ENCODE results near the gene YIPF7.

Gene YIPF7

DNA sequence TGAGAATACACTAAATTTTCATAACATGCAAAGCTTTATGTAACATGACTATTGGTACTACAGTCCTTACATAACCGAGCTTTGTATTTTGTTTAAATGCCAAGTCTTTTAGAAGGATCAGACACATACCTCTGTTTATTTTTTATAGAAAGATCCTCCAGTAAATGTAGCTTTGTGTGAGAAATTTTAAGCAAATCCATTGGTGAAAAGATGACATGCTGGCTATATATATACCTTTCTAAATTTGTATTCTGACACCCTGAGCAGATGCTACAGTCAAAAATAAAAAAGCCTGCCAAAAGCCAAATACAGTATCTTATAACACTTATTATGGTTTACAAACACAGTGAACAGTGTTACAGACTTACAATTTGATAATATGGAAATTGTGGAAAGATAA is at the start of gene YIPF7:
Gene YIPF7, minus strand, starts transcription at position 201 of the 400 bp plus-strand sequence. CDS start 1,525 bp downstream, outside the sequence.
- no peak for DNase-seq (ENCODE audit: low read depth)

- no peak for DNase-seq (ENCODE audit: low read depth)
These were observed 49.6 kb upstream of the YIPF7 start for GRCh38 chr4:44701037-44701436.

DNA sequence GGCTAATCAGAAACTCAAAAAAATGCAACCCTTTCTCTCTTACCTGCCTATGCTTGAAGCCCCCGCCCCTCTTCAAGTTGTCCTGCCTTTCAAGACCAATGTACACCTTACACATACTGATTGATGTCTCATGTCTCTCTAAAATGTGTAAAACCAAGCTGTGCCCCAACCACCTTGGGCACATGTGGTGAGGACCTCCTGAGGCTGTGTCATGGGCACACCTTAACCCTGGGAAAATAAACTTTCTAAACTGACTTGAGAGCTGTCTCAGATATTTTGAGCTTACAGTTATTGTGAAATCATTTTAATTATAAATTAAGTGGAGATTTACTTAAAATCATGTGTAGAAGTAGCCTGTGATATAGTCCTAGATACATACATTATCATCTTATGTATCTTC is 49.0 kb upstream of the YIPF7 start:
- DNase-seq (ENCODE audit: low read depth) = no peak

DNA sequence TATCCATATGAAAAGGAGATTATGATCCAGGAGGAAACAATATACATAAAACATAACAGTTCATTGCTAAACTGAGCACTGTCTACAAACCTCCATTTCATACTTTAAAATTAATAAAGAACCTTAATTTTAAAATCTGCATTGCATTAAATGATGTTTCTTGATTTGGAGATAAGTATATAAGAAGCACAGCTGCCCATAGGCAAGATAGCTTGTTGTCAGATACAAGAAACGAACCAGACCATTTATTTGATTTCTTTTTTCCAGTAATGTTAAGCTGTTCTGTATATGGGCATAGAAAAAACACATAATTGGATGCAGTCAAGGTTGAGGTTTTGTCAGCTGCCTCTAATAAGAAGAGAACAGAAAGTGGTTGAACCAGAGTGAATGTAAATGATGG is 33.2 kb upstream of the YIPF7 start:
- DNase-seq (ENCODE audit: low read depth) = no peak

DNA sequence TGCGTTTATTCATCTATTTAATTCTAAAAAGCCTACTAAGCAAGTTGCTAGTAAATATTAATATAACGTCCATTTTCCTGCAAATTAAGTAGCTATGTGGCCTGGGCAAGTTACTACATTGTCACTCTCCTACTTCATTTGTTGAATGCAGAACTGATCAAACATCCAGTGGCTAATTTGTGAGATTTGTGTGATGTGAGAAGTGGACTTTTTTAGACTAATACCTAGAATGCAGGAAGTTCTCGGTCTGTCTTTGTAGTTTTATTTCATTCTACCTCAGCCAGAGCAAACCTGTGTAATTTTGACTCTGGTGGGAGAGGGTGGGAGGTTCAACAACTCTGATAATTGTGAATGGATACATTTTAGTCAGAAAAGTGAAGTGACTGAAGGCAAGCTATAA is 27.6 kb upstream of the YIPF7 start:
- DNase-seq (ENCODE audit: low read depth) = no peak

GRCh38 chr4:44678094-44679041 is 26.9 kb upstream of the YIPF7 start, which contains the start of gene GUF1:
TSS of gene GUF1 (plus strand) at chr4:44678420. CDS start at chr4:44678623, 203 bp downstream.
- DNase-seq (ENCODE audit: low read depth) = peak; percentile 85

GRCh38 chr4:44675366-44675765 is 23.9 kb upstream of the YIPF7 start:
- no peak for DNase-seq (ENCODE audit: low read depth)

- DNase-seq (ENCODE audit: low read depth) = no peak
These were observed 23.0 kb upstream of the YIPF7 start for GRCh38 chr4:44674471-44674870.

DNA sequence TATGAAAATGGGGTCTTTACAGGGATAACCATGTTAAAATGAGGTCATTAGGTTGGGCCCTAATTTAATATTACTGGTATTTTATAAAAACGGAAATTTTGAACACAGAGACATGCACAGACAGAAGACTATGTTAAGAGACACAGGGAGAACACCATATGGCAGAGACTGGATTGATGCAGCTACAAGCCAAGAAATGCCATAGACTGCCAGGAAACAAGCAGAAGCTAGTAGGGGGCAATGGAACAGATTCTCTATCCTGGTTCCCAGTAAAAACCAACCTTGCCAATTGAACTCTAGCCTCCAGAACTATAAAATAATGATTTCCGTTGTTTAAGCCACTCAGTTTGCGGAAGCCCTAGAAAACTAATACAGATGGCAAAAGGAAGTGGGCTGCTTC is 20.2 kb upstream of the YIPF7 start:
- no peak for DNase-seq (ENCODE audit: low read depth)

DNA sequence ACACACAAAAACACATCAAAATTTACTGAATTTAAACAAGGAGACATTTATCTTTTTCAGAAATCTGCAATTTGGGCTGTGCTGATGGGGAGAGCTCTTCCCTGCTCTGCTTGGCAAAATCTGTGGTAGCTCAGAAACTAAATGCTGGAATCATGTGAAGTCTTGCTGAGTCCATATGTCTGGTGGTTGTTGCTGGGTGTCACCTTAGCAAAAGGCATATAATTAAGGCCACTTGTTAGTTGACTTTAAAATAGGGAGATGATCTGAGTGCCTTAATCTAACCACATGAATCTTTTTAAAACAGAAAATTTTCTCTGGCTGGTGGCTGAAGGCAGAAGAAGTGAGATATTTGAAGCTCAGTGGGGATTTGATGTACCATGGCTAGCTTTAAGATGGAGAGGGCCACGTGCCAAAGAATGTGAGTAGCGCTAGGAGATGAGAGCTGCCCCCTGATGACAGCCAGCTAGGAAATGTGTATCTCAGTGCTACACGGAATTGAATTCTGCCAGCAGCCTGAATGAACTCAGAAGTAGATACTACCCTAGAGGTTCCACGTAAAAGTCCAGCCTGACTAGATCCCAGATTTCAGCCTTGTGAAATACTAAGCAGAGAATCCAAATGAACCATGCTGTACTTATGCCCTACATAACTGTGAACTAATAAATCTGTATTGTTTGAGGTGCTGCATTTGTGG is 19.2 kb upstream of the YIPF7 start:
- DNase-seq (ENCODE audit: low read depth) = no peak

GRCh38 chr4:44668526-44668925 is 17.1 kb upstream of the YIPF7 start:
- no peak for DNase-seq (ENCODE audit: low read depth)

GRCh38 chr4:44663539-44664263 is 12.3 kb upstream of the YIPF7 start:
- DNase-seq (ENCODE audit: low read depth) = no peak

- DNase-seq (ENCODE audit: low read depth) = no peak
These were observed 11.2 kb upstream of the YIPF7 start for GRCh38 chr4:44662623-44663005.

- DNase-seq (ENCODE audit: low read depth) = no peak
These were observed 10.7 kb upstream of the YIPF7 start for GRCh38 chr4:44661940-44662622.

DNA sequence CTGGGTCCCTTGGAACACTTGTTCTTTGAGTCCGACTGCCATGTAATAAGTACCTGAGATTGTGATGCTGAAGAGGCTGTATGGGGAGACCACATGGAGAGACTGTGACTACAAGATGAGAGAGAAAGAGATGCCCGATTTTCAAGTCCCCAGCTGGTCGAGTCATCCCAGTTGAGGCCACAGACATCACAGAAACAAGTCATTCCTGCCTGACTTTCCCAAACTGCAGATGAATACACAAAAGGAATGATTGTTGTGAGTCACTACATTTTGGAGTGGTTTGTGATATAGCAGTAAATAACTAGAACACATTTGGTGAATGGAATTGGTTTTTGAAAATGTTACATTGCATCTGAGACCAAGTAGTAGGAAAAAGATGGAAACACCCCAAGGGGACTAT is 9.0 kb upstream of the YIPF7 start:
- DNase-seq (ENCODE audit: low read depth) = no peak

- no peak for DNase-seq (ENCODE audit: low read depth)
These were observed 577 bp upstream of the YIPF7 start for GRCh38 chr4:44652002-44652401.

DNA sequence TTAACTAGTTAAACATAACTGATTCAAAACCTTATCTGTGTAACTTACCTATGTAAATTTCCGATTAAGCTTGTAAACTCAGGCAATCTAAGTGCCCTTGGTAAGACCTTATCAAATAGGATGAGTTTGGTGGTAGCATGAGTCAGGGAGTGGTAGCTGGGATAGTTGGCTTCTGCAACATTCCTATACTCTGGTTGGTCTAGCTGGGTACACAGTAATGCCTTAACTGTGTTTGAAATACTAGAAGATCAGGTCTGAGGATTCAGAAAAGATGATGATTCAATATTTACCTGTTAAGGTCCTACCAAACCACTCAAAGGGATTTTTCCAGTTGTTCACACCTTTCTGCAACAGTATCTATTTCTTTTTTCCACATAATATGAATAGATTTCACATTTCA is 5.3 kb downstream of the YIPF7 start:
- no peak for DNase-seq (ENCODE audit: low read depth)

DNA sequence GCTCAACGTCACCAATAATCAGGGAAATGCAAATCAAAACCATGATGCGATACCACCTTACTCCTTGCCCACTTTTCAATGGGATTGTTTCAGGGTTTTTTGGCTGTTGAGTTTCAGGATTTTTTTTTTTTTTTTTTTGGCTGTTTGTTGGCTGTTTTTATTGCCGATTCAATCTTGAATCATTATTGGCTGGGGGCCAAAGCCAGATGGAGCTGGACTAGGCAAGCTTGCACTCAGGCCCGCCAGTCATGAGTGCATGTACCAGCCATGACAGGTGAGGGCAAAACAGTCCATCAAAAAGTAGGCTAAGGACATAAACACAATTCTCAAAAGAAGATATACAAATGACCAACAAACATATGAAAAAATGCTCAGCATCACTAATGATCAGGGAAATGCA is 13.3 kb downstream of the YIPF7 start:
- no peak for DNase-seq (ENCODE audit: low read depth)

- no peak for DNase-seq (ENCODE audit: low read depth)
These were observed 18.7 kb downstream of the YIPF7 start for GRCh38 chr4:44632733-44633132.

- no peak for DNase-seq (ENCODE audit: low read depth)
These were observed 19.3 kb downstream of the YIPF7 start for GRCh38 chr4:44632089-44632488.

DNA sequence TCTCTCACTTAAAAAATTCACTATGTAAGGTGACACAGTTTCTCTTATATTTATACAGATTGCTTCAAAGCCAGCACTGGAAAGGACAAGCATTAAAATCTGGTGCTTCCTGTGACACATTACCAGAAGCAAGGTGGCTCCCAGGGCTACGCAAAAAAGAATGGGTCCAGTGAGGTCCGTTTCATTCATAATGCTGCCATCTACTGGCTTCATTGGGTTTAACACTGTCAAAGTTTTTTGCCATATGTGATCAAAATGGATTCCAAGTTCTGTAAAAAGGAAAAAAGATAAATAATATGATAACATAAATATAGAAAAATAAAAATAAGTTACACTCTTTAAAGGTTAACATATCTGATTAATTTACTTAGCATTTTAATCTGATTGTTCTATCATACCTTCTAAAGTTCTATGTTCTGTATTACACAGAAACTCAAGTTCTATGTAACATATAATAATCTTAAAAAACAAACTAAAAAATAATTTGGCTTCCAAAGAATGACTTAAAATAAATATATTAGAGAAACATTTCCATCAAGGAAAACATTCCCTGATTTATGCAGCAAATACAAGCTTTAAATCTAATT is 22.1 kb downstream of the YIPF7 start:
- DNase-seq (ENCODE audit: low read depth) = peak; percentile 11

- no peak for DNase-seq (ENCODE audit: low read depth)
These were observed 27.7 kb downstream of the YIPF7 start for GRCh38 chr4:44623676-44624075.

All from activated T-cell treated with anti-CD3 and anti-CD28 coated beads for 48 hours (primary cell).